H1 (cell line): ENCODE measurements around the gene TOR1AIP1. TPM values are rescaled to one million over a fixed set of nuclear protein-coding genes. Genes with fewer than 3 reads are reported as not detected.

ENCODE experiments used
- CEBPB ChIP-seq: IDR thresholded peaks from 2 replicates; pipeline ENCODE4 v1.6.1; 2012; ENCODE audit warnings: low read depth, low read length
- HDAC2 ChIP-seq, 2 experiments: fragments of 300-600 bp in 1 of 2; sonication (generic) in 1 of 2; IDR thresholded peaks; 2 replicates each; pipeline ENCODE4 v1.6.1; 2011 to 2012; ENCODE audit warnings: low read depth in 2 of 2, low read length in 2 of 2, mild to moderate bottlenecking in 2 of 2, moderate library complexity in 2 of 2, borderline replicate concordance in 1 of 2, inconsistent platforms in 1 of 2
- SIRT6 ChIP-seq: IDR thresholded peaks from one replicate; pipeline ENCODE4 v1.7.1; 2012; ENCODE audit warnings: low read length, inconsistent platforms
- polyA plus RNA-seq, 7 experiments: library from polyadenylated mRNA; depleted of rRNA in 3 of 7; stranded (reverse) in 5 of 7; unstranded in 2 of 7; fragments of >200 nt in 5 of 7; fragments of 200-250 nt in 2 of 7; gene quantifications; 1 replicate in 5 of 7; 2 replicates in 1 of 7; 4 replicates in 1 of 7; pipeline versions ENCODE4 v1.2.1 to v1.2.3, GENCODE V29; 2011 to 2013; ENCODE audit warnings: missing spikeins in 2 of 7, mixed read lengths in 2 of 7
- total RNA-seq: library from RNA; stranded (reverse); fragmentation: NEBNext Ultra II Directional; extraction: Animal tissue kit (Norgen Biotek cat#: 25700); gene quantifications from 2 replicates; pipeline ENCODE4 v1.2.1, GENCODE V29; 2021
- TF ChIP-seq, protein P1 (sequence below): fragments of 300-600 bp; sonication (generic); IDR thresholded peaks from 2 replicates; pipeline ENCODE4 v1.7.1; 2012; ENCODE audit warnings: low read length, moderate library complexity, mild to moderate bottlenecking, inconsistent platforms; ENCODE audit not compliant: insufficient replicate concordance

TOR1AIP1 gene
- total and polyA plus RNA-seq, 2 of the 8 experiments (the other 6 are each of a cell fraction or from before 2014, with no cell fraction given): 5.7 to 22.8 TPM

DNA sequence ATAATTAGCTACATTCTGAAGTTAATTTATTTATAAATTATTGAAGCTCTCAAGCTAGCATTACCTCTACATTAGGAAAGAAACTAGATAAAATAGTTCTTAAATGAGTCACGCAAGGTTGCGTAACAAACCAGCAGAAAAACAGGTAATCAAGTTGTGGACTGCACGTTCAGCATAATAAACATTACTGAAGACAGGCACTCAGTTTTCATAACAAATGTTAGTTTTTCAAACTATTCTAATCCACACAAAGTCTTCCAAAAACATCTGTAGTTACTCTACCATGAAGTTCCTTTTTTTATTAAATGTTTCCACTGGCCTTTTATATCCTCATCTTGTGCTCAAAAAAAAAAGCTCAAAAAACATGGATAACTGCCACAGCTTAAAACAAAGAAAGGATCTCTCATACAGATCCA lies 5.8 kb upstream of the TOR1AIP1 start (continued):
- TF ChIP-seq, protein P1, sequence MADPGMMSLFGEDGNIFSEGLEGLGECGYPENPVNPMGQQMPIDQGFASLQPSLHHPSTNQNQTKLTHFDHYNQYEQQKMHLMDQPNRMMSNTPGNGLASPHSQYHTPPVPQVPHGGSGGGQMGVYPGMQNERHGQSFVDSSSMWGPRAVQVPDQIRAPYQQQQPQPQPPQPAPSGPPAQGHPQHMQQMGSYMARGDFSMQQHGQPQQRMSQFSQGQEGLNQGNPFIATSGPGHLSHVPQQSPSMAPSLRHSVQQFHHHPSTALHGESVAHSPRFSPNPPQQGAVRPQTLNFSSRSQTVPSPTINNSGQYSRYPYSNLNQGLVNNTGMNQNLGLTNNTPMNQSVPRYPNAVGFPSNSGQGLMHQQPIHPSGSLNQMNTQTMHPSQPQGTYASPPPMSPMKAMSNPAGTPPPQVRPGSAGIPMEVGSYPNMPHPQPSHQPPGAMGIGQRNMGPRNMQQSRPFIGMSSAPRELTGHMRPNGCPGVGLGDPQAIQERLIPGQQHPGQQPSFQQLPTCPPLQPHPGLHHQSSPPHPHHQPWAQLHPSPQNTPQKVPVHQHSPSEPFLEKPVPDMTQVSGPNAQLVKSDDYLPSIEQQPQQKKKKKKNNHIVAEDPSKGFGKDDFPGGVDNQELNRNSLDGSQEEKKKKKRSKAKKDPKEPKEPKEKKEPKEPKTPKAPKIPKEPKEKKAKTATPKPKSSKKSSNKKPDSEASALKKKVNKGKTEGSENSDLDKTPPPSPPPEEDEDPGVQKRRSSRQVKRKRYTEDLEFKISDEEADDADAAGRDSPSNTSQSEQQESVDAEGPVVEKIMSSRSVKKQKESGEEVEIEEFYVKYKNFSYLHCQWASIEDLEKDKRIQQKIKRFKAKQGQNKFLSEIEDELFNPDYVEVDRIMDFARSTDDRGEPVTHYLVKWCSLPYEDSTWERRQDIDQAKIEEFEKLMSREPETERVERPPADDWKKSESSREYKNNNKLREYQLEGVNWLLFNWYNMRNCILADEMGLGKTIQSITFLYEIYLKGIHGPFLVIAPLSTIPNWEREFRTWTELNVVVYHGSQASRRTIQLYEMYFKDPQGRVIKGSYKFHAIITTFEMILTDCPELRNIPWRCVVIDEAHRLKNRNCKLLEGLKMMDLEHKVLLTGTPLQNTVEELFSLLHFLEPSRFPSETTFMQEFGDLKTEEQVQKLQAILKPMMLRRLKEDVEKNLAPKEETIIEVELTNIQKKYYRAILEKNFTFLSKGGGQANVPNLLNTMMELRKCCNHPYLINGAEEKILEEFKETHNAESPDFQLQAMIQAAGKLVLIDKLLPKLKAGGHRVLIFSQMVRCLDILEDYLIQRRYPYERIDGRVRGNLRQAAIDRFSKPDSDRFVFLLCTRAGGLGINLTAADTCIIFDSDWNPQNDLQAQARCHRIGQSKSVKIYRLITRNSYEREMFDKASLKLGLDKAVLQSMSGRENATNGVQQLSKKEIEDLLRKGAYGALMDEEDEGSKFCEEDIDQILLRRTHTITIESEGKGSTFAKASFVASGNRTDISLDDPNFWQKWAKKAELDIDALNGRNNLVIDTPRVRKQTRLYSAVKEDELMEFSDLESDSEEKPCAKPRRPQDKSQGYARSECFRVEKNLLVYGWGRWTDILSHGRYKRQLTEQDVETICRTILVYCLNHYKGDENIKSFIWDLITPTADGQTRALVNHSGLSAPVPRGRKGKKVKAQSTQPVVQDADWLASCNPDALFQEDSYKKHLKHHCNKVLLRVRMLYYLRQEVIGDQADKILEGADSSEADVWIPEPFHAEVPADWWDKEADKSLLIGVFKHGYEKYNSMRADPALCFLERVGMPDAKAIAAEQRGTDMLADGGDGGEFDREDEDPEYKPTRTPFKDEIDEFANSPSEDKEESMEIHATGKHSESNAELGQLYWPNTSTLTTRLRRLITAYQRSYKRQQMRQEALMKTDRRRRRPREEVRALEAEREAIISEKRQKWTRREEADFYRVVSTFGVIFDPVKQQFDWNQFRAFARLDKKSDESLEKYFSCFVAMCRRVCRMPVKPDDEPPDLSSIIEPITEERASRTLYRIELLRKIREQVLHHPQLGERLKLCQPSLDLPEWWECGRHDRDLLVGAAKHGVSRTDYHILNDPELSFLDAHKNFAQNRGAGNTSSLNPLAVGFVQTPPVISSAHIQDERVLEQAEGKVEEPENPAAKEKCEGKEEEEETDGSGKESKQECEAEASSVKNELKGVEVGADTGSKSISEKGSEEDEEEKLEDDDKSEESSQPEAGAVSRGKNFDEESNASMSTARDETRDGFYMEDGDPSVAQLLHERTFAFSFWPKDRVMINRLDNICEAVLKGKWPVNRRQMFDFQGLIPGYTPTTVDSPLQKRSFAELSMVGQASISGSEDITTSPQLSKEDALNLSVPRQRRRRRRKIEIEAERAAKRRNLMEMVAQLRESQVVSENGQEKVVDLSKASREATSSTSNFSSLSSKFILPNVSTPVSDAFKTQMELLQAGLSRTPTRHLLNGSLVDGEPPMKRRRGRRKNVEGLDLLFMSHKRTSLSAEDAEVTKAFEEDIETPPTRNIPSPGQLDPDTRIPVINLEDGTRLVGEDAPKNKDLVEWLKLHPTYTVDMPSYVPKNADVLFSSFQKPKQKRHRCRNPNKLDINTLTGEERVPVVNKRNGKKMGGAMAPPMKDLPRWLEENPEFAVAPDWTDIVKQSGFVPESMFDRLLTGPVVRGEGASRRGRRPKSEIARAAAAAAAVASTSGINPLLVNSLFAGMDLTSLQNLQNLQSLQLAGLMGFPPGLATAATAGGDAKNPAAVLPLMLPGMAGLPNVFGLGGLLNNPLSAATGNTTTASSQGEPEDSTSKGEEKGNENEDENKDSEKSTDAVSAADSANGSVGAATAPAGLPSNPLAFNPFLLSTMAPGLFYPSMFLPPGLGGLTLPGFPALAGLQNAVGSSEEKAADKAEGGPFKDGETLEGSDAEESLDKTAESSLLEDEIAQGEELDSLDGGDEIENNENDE: no peak
- TF ChIP-seq SIRT6 (no peak), HDAC2 (IDR thresholded peaks at IDR 0.05; ENCODE audit: borderline replicate concordance in 1 of 2, low read depth in 2 of 2, low read length in 2 of 2) (no peak), CEBPB (peak; percentile 89)
